Tibial artery (tissue), 4 donors: ENCODE measurements around the gene WDFY3.
A peak's percentile ranks its signal among the peaks of the same experiment; 100 is the strongest.
"Not testable (repeated sequence)": the region's sequence is repeated elsewhere in the genome, so short reads cannot be mapped to it uniquely, and the experiment has no call there.

Source experiments
- DNase-seq, 2 donors: peaks; one replicate each; pipeline ENCODE4 v3.0.0-alpha.2; 2019
- H3K27ac ChIP-seq, 2 donors: fragments of 200-600 bp; sonication (generic) in 1 of 2; 1 replicate in 1 of 2; 2 replicates in 1 of 2; pipeline ENCODE4 v1.5.1; 2018 to 2019; ENCODE audit warnings: mild to moderate bottlenecking in 1 of 2
- H3K27me3 ChIP-seq, 2 donors: fragments of 200-600 bp; sonication (generic) in 1 of 2; one replicate each; pipeline versions ENCODE4 v1.5.1 to v1.6.0; 2016 to 2019
- H3K36me3 ChIP-seq, 3 donors: fragments of 200-600 bp; sonication (generic) in 2 of 3; one replicate each; pipeline ENCODE4 v1.5.1; 2016 to 2019; ENCODE audit warnings: mild to moderate bottlenecking in 2 of 3
- H3K4me1 ChIP-seq, 4 donors: fragments of 200-600 bp; sonication (generic) in 2 of 4; 1 replicate in 3 of 4; 2 replicates in 1 of 4; pipeline ENCODE4 v1.5.1; 2016 to 2019
- H3K4me3 ChIP-seq, 2 donors: fragments of 200-600 bp; sonication (generic) in 1 of 2; 1 replicate in 1 of 2; 2 replicates in 1 of 2; pipeline ENCODE4 v1.5.1; 2018 to 2019; ENCODE audit warnings: mild to moderate bottlenecking in 2 of 2
- H3K9me3 ChIP-seq, 3 donors: fragments of 200-600 bp; sonication (generic) in 1 of 3; one replicate each; pipeline ENCODE4 v1.5.1; 2016 to 2019
- intact Hi-C: fragments of 100-400 bp; cut with DNase I; formaldehyde crosslinking; loops from one replicate; pipeline ENCODE4 v1.15.0; 2023; ENCODE audit warnings: low total_unique reads
- TF ChIP-seq, protein P1 (sequence below), 2 experiments: fragments of 200-600 bp in 1 of 2; fragments of 450-650 bp in 1 of 2; IDR thresholded peaks; one replicate each; pipeline ENCODE4 v1.5.1; 2017 to 2019; ENCODE audit warnings: antibody characterized with exemption in 2 of 2, mild to moderate bottlenecking in 1 of 2, moderate library complexity in 1 of 2

WDFY3 gene

DNA sequence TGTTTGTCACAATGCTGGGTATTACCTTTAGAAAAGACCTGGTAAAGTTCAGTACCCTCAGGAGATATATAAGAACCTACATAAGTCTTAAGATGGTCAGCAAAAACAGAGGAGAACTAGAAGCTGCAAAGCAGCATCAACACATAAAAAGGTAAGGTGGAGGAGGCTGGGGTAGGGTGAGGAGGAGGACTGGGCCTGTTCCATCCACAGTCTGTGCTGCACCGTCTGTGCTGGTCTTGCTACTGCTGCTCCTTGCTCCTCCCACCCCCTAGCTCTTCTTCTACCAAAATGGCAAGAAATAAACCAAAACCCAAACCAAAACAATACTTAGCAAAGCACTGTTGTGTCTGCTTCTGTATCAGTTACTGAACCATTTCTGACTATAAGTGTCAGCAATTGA, 281.4 kb downstream of the WDFY3 start:
- Histone ChIP-seq H3K4me3 (no peak overlapping the region), H3K36me3 (peaks cover 69 to 97% (median 76%) of the 10 kb centered on the region in 3 donors), H3K9me3 (no peaks in the 10 kb centered on the region), H3K27me3 (no peaks in the 10 kb centered on the region), H3K27ac (no peak overlapping the region), H3K4me1 (peaks cover 0 to 18% (median 11%) of the 10 kb centered on the region in 4 donors)
- TF ChIP-seq, protein P1, sequence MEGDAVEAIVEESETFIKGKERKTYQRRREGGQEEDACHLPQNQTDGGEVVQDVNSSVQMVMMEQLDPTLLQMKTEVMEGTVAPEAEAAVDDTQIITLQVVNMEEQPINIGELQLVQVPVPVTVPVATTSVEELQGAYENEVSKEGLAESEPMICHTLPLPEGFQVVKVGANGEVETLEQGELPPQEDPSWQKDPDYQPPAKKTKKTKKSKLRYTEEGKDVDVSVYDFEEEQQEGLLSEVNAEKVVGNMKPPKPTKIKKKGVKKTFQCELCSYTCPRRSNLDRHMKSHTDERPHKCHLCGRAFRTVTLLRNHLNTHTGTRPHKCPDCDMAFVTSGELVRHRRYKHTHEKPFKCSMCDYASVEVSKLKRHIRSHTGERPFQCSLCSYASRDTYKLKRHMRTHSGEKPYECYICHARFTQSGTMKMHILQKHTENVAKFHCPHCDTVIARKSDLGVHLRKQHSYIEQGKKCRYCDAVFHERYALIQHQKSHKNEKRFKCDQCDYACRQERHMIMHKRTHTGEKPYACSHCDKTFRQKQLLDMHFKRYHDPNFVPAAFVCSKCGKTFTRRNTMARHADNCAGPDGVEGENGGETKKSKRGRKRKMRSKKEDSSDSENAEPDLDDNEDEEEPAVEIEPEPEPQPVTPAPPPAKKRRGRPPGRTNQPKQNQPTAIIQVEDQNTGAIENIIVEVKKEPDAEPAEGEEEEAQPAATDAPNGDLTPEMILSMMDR (IDR thresholded peaks at IDR 0.05), result no peak
- no peak for DNase-seq
- intact Hi-C loops, result no loop called here

DNA sequence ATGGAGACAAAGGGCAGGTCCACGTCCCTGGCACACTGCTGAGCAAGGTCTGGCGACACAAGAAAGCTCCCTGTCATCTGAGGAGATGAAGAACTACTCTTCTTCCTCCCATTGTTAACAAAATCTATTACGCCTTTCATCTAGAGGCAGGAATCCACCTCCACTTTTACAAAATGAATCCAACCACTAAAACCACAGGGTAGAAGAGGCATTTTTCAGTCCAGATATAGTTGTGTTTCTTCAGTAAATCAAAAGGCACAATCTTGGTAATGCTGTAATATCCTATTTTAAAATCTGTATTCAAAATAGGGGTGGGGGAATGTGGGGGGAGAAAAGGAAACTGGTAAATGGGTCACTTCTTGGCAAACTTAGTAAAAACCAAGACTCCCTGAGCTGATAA, 282.1 kb downstream of the WDFY3 start:
- no peak for DNase-seq
- Histone ChIP-seq H3K4me1 (peaks cover 0 to 18% (median 11%) of the 10 kb centered on the region in 4 donors), H3K9me3 (no peaks in the 10 kb centered on the region), H3K27me3 (no peaks in the 10 kb centered on the region), H3K36me3 (peaks cover 72 to 97% (median 77%) of the 10 kb centered on the region in 3 donors), H3K4me3 (no peak overlapping the region), H3K27ac (no peak overlapping the region)
- intact Hi-C loops, result no loop called here
- TF ChIP-seq, protein P1 (IDR thresholded peaks at IDR 0.05), result no peak

DNA sequence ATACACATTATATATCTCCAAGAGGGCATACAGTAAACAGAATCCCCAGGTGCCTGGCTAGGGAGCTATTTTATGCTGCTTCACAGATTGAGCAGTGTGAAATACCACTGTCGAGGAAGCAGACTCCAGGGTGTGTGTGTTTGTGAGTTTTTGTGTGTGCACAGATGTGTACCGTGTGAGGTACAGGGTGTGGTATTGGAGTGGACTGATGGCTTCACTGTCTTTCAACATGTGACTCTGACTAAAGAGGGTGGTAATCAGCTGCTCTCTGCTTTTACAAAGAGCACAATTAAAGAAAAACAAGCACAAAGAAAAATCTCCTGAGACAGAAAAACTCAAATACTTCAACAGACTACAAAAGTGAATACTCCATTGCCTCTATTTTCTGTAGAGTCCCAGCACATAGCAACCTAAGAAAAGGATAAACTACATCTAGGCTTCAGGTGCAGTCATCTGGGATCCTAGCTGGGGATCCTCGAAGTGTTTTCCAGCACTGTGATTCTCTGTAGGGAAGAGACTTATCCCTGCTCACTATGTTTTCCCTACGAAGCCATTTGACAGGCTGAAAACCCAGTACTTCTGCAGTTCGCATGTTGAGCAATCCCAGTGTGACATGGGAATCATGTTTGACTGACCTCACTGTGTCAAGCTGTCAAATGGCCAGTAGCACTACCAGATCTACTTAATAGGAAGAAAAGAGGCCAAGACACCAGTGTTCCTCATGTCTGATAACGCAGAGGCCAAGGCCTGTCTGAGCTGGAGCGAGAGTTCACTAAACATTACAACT, 283.2 kb downstream of the WDFY3 start:
- TF ChIP-seq, protein P1 (IDR thresholded peaks at IDR 0.05), result no peak
- DNase-seq, result peak in 1 of 2 donors; percentile 43
- Histone ChIP-seq H3K9me3 (no peaks in the 10 kb centered on the region), H3K36me3 (peaks cover 76 to 97% (median 80%) of the 10 kb centered on the region in 3 donors), H3K27ac (no peak overlapping the region), H3K4me1 (peaks cover 0 to 18% (median 11%) of the 10 kb centered on the region in 4 donors), H3K4me3 (no peak overlapping the region), H3K27me3 (no peaks in the 10 kb centered on the region)
- intact Hi-C loops, result no loop called here

DNA sequence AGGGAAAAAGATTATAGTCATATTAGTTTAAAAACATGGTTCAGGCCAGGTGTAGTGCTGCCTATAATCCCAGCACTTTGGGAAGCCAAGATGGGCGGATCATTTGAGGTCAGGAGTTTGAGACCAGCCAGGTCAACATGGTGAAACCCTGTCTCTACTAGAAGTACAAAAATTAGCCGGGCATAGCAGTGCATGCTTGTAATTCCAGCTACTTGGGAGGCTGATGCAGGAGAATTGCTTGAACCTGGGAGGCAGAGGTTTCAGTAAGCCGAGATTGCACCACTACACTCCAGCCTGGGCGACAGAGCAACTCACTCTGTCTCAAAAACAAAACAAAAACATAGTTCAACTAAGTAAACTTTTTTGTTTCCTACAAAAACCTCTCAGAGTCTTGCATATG, 283.8 kb downstream of the WDFY3 start:
- H3K27ac ChIP-seq, H3K9me3 ChIP-seq, H3K27me3 ChIP-seq, DNase-seq, intact Hi-C loops, H3K4me3 ChIP-seq: not testable (repeated sequence)
- peaks cover 0 to 18% (median 11%) of the 10 kb centered on the region in 4 donors for H3K4me1 ChIP-seq
- H3K36me3 ChIP-seq, result peaks cover 76 to 97% (median 81%) of the 10 kb centered on the region in 3 donors

DNA sequence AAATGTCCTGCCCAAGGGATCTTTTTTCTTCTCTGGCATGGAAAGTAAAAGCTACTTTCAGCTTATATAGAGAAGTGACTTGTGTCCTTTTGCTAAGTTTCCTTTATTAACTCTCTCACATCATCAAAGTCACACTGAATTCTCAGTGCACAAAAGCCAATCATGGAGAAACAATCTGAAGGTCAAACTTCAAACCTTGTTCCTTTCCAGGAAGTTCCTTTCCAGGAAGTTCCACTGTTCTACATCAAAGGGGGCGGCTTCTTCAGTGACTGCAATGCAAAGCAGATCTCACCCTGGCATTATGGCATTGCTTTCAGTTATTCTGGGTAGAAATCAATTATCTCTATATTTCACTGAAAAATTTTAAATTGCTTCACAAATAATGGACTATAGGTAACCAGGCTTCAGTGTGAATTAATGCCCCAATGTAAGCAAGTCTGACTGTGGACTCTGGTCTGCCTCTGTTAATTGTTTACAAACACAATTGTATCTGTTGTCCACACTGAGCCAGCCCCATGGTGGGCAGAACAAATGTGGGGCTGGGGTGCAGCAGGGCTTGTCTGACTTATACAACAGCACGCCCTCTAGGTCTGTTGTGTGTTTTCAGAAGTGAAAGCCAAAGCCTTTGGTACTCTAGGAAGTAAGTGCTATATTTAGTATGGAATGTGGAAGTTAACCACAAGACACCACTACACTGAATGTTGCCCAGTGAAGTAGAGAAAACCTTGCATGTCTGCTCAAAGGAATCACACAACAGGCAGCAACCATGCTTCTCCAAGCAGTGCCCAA, 284.8 kb downstream of the WDFY3 start:
- Histone ChIP-seq H3K4me3 (no peak overlapping the region), H3K27ac (no peak overlapping the region), H3K27me3 (no peaks in the 10 kb centered on the region), H3K9me3 (no peaks in the 10 kb centered on the region), H3K4me1 (peaks cover 0 to 18% (median 11%) of the 10 kb centered on the region in 4 donors), H3K36me3 (peaks cover 75 to 100% (median 83%) of the 10 kb centered on the region in 3 donors)
- intact Hi-C loops, result no loop called here
- no peak for DNase-seq
- TF ChIP-seq, protein P1 (IDR thresholded peaks at IDR 0.05), result no peak

- peaks cover 72 to 100% (median 83%) of the 10 kb centered on the region in 3 donors for H3K36me3 ChIP-seq
- TF ChIP-seq, protein P1 (IDR thresholded peaks at IDR 0.05), result no peak
- no peaks in the 10 kb centered on the region for H3K9me3 ChIP-seq
- no peak overlapping the region for H3K27ac ChIP-seq
- intact Hi-C loops, result no loop called here
- H3K27me3 ChIP-seq, result no peaks in the 10 kb centered on the region
- peaks cover 0 to 18% (median 11%) of the 10 kb centered on the region in 4 donors for H3K4me1 ChIP-seq
- DNase-seq, result no peak
- no peak overlapping the region for H3K4me3 ChIP-seq
Observed at GRCh38 chr4:84680956-84681355, 285.5 kb downstream of the WDFY3 start.
